H1 (cell line): ENCODE data around the gene NEGR1. TPM values are rescaled to one million over a fixed set of nuclear protein-coding genes. Genes with fewer than 3 reads are reported as not detected.
"Not testable (repeated sequence)": the region's sequence is repeated elsewhere in the genome, so short reads cannot be mapped to it uniquely, and the experiment has no call there.

ENCODE experiments used
- CTCF ChIA-PET: fragments of 300-600 bp; sonication (Branson Sonifier 250); formaldehyde crosslinking; loops from one replicate; lab custom pipeline; 2021; ENCODE audit not compliant: partially characterized antibody; lab: Charles Lee
- POLR2A ChIA-PET: fragments of 300-600 bp; sonication (Branson Sonifier 250); formaldehyde crosslinking; loops from one replicate; lab custom pipeline; 2021; ENCODE audit warnings: inconsistent platforms; ENCODE audit not compliant: partially characterized antibody; lab: Charles Lee
- DNase-seq, 2 experiments: peaks; one replicate each; pipeline versions ENCODE4 v3.0.0 to v3.0.0-alpha.2; 2010 to 2022; ENCODE audit warnings: low spot score in 2 of 2, low read depth in 1 of 2, mixed read lengths in 1 of 2
- FAIRE-seq: peaks from 2 replicates; lab custom pipeline; 2011; peaks lifted over from hg19 to GRCh38; lab: Jason Lieb, UNC
- H2AFZ ChIP-seq: 2 replicates; pipeline ENCODE4 v1.8.1; 2012; ENCODE audit warnings: low read length, inconsistent platforms
- H2AK5ac ChIP-seq: 2 replicates; pipeline ENCODE4 v1.6.1; 2013; ENCODE audit warnings: low read depth, low read length
- H2BK120ac ChIP-seq: replicated peaks from 2 replicates; pipeline ENCODE3; 2013; ENCODE audit warnings: low read depth, low read length, inconsistent platforms
- H2BK12ac ChIP-seq: 2 replicates; pipeline ENCODE4 v1.6.1; 2013; ENCODE audit warnings: low read depth, low read length
- H2BK15ac ChIP-seq: 2 replicates; pipeline ENCODE4 v1.6.1; 2013; ENCODE audit warnings: low read length
- H2BK20ac ChIP-seq: 2 replicates; pipeline ENCODE4 v1.6.1; 2013; ENCODE audit warnings: low read length
- H2BK5ac ChIP-seq: 2 replicates; pipeline ENCODE4 v1.6.1; 2013; ENCODE audit warnings: low read depth, low read length
- H3K14ac ChIP-seq: 2 replicates; pipeline ENCODE4 v1.6.1; 2013; ENCODE audit warnings: inconsistent platforms; ENCODE audit not compliant: insufficient read length
- H3K18ac ChIP-seq: 2 replicates; pipeline ENCODE4 v1.6.1; 2013; ENCODE audit warnings: low read length; ENCODE audit errors: extremely low read depth
- H3K23ac ChIP-seq: 2 replicates; pipeline ENCODE4 v1.6.1; 2013; ENCODE audit warnings: inconsistent platforms; ENCODE audit not compliant: insufficient read length
- H3K23me2 ChIP-seq: 2 replicates; pipeline ENCODE4 v1.6.1; 2013; ENCODE audit warnings: low read depth, low read length
- H3K27ac ChIP-seq: 2 replicates; pipeline ENCODE4 v1.6.1; 2011; ENCODE audit warnings: low read depth, low read length, inconsistent platforms
- H3K27me3 ChIP-seq, 4 experiments: replicated peaks in 1 of 4; 1 replicate in 1 of 4; 2 replicates in 3 of 4; pipeline versions ENCODE4 v1.6.1 to v1.8.1; 2011 to 2013; ENCODE audit warnings: low read length in 3 of 4, mild to moderate bottlenecking in 3 of 4, inconsistent platforms in 2 of 4, mixed read lengths in 2 of 4, moderate library complexity in 1 of 4; ENCODE audit not compliant: control insufficient read depth in 3 of 4, insufficient read depth in 3 of 4; ENCODE audit errors: extremely low read depth in 1 of 4
- H3K36me3 ChIP-seq, 4 experiments: 2 replicates each; pipeline versions ENCODE4 v1.6.1 to v1.8.1; 2011 to 2013; ENCODE audit warnings: mild to moderate bottlenecking in 4 of 4, low read length in 3 of 4, moderate library complexity in 2 of 4, control low read depth in 1 of 4, inconsistent platforms in 1 of 4; ENCODE audit not compliant: insufficient read depth in 4 of 4, control insufficient read depth in 2 of 4
- H3K4ac ChIP-seq: replicated peaks from 2 replicates; pipeline ENCODE3; 2013; ENCODE audit warnings: low read length, low read depth, mixed read lengths, inconsistent platforms; ENCODE audit not compliant: insufficient read length
- H3K4me1 ChIP-seq, 4 experiments: replicated peaks in 1 of 4; 1 replicate in 1 of 4; 2 replicates in 3 of 4; pipeline versions ENCODE4 v1.6.1 to v1.8.1; 2011 to 2013; ENCODE audit warnings: low read length in 3 of 4, inconsistent platforms in 2 of 4, mixed read lengths in 1 of 4; ENCODE audit not compliant: insufficient read depth in 4 of 4, control insufficient read depth in 3 of 4
- H3K4me2 ChIP-seq, 2 experiments: 2 replicates each; pipeline versions ENCODE4 v1.6.1 to v1.8.1; 2011 to 2013; ENCODE audit warnings: low read depth in 2 of 2, low read length in 2 of 2, control low read depth in 1 of 2, inconsistent platforms in 1 of 2, mild to moderate bottlenecking in 1 of 2; ENCODE audit not compliant: insufficient read depth in 1 of 2
- H3K4me3 ChIP-seq, 4 experiments: fragments of 200-600, 300-600 bp in 1 of 4; sonication (generic), shearing (Covaris generic), sonication (Bioruptor Twin) in 1 of 4; 2 replicates each; pipeline versions ENCODE4 v1.5.1 to v1.8.1; 2011 to 2016; ENCODE audit warnings: low read length in 4 of 4, low read depth in 3 of 4, control low read depth in 2 of 4, inconsistent platforms in 2 of 4, mild to moderate bottlenecking in 2 of 4, mixed read lengths in 1 of 4, moderate library complexity in 1 of 4; ENCODE audit not compliant: insufficient read depth in 2 of 4; ENCODE audit errors: extremely low read depth in 1 of 4
- H3K56ac ChIP-seq: replicated peaks from 2 replicates; pipeline ENCODE3; 2013; ENCODE audit warnings: low read depth, mild to moderate bottlenecking, mixed read lengths, low read length, inconsistent platforms; ENCODE audit not compliant: insufficient read length
- H3K79me1 ChIP-seq: 2 replicates; pipeline ENCODE4 v1.6.1; 2013; ENCODE audit warnings: low read depth, low read length, control low read depth
- H3K79me2 ChIP-seq, 2 experiments: 2 replicates each; pipeline versions ENCODE4 v1.6.1 to v1.8.1; 2012 to 2013; ENCODE audit warnings: low read length in 2 of 2, mild to moderate bottlenecking in 2 of 2, inconsistent platforms in 1 of 2; ENCODE audit not compliant: insufficient read depth in 2 of 2, control insufficient read depth in 1 of 2
- H3K9ac ChIP-seq, 4 experiments: replicated peaks in 1 of 4; 1 replicate in 1 of 4; 2 replicates in 3 of 4; pipeline versions ENCODE4 v1.6.1 to v1.8.1; 2011 to 2013; ENCODE audit warnings: low read depth in 3 of 4, low read length in 3 of 4, control low read depth in 2 of 4, mild to moderate bottlenecking in 2 of 4, moderate library complexity in 2 of 4, inconsistent platforms in 1 of 4; ENCODE audit errors: extremely low read depth in 1 of 4
- H3K9me3 ChIP-seq, 2 experiments: 2 replicates each; pipeline versions ENCODE4 v1.6.1 to v1.8.1; 2012 to 2013; ENCODE audit warnings: mild to moderate bottlenecking in 2 of 2, moderate library complexity in 2 of 2, control low read depth in 1 of 2, inconsistent platforms in 1 of 2, low read depth in 1 of 2, low read length in 1 of 2, mixed read lengths in 1 of 2; ENCODE audit not compliant: insufficient read depth in 2 of 2
- H4K20me1 ChIP-seq, 2 experiments: replicated peaks in 1 of 2; 2 replicates each; pipeline versions ENCODE3 to v1.8.1; 2011 to 2013; ENCODE audit warnings: inconsistent platforms in 2 of 2, low read length in 2 of 2, mild to moderate bottlenecking in 1 of 2; ENCODE audit not compliant: insufficient read depth in 2 of 2, control insufficient read depth in 1 of 2
- H4K5ac ChIP-seq: 2 replicates; pipeline ENCODE4 v1.6.1; 2013; ENCODE audit warnings: low read length, low read depth, mixed read lengths, inconsistent platforms; ENCODE audit not compliant: insufficient read length
- H4K8ac ChIP-seq: 2 replicates; pipeline ENCODE4 v1.8.0; 2013; ENCODE audit warnings: mild to moderate bottlenecking, moderate library complexity, low read length, inconsistent platforms; ENCODE audit not compliant: insufficient read depth; ENCODE audit errors: extremely low read depth
- H4K91ac ChIP-seq: replicated peaks from 2 replicates; pipeline ENCODE3; 2013; ENCODE audit warnings: low read length, mixed read lengths, inconsistent platforms; ENCODE audit not compliant: insufficient read length
- BRCA1 ChIP-seq: IDR thresholded peaks from 2 replicates; pipeline ENCODE4 v1.6.1; 2012; ENCODE audit warnings: low read depth, low read length, improper control_type of control experiment
- EGR1 ChIP-seq: IDR thresholded peaks from 2 replicates; pipeline ENCODE4 v1.6.1; 2011; ENCODE audit warnings: low read depth, low read length, borderline replicate concordance
- WGBS, 2 experiments: shearing (Covaris generic) in 1 of 2; methylation state at CpG; one replicate each; pipeline versions ENCODE4 v1.1.6 to v1.1.7; 2013 to 2015; ENCODE audit warnings: low lambda C conversion rate in 2 of 2, mixed read lengths in 2 of 2, inconsistent platforms in 1 of 2, low coverage in 1 of 2, missing lambda C conversion rate in 1 of 2; ENCODE audit not compliant: insufficient replicate concordance in 2 of 2, insufficient coverage in 1 of 2, insufficient read length in 1 of 2; ENCODE audit errors: extremely low coverage in 1 of 2, missing lambda C conversion rate in 1 of 2; 5-methylcytosine and 5-hydroxymethylcytosine counted together
- polyA plus RNA-seq, 7 experiments: library from polyadenylated mRNA; depleted of rRNA in 3 of 7; stranded (reverse) in 5 of 7; unstranded in 2 of 7; fragments of >200 nt in 5 of 7; fragments of 200-250 nt in 2 of 7; gene quantifications; 1 replicate in 5 of 7; 2 replicates in 1 of 7; 4 replicates in 1 of 7; pipeline versions ENCODE4 v1.2.1 to v1.2.3, GENCODE V29; 2011 to 2013; ENCODE audit warnings: missing spikeins in 2 of 7, mixed read lengths in 2 of 7
- total RNA-seq: library from RNA; stranded (reverse); fragmentation: NEBNext Ultra II Directional; extraction: Animal tissue kit (Norgen Biotek cat#: 25700); gene quantifications from 2 replicates; pipeline ENCODE4 v1.2.1, GENCODE V29; 2021

NEGR1 gene
- total and polyA plus RNA-seq, 2 of the 8 experiments (the other 6 are each of a cell fraction or from before 2014, with no cell fraction given), result 0.71 to 1.3 TPM

DNA sequence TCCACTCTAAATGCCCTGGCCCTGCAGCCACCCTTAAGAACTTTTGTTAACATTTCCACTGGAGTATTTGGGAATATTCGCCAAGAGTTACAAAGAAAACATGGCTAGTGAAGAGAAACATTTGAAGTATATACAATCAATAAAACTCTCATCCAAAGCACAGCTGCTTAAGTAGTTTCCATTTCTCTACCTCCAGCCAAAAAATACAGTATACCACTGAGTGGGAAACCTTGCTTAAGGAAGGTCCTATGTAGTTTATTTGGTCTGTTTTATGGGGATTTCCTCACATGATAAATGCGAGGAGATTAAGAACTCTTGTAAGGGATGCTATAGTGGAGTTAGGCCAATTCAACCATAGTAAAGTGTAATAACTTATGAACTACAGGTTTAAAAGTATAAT, 382.5 kb downstream of the NEGR1 start (continued):
- TF ChIP-seq EGR1, result no peak
- TF ChIP-seq BRCA1, result no peak

DNA sequence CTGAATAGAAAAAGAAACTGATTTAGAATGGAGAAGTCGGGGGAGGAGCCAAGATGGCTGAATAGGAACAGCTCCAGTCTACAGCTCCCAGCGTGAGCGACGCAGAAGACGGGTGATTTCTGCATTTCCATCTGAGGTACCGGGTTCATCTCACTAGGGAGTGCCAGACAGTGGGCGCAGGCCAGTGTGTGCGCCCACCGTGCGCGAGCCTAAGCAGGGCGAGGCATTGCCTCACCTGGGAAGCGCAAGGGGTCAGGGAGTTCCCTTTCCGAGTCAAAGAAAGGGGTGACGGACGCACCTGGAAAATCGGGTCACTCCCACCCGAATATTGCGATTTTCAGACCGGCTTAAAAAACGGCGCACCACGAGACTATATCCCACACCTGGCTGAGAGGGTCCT, 394.2 kb downstream of the NEGR1 start:
- FAIRE-seq, H2BK5ac ChIP-seq, H3K4me1 ChIP-seq, H3K4me2 ChIP-seq, H3K23me2 ChIP-seq, H3K79me2 ChIP-seq, H3K18ac ChIP-seq, DNase-seq, H3K27me3 ChIP-seq, H2BK120ac ChIP-seq, H3K56ac ChIP-seq, H3K9me3 ChIP-seq, H2BK20ac ChIP-seq, H2BK12ac ChIP-seq, H3K79me1 ChIP-seq, H3K36me3 ChIP-seq, H4K5ac ChIP-seq, H4K20me1 ChIP-seq, H3K4ac ChIP-seq, H3K27ac ChIP-seq, H4K91ac ChIP-seq, H3K23ac ChIP-seq, H2AFZ ChIP-seq, H3K14ac ChIP-seq, H2AK5ac ChIP-seq, H2BK15ac ChIP-seq, H4K8ac ChIP-seq, POLR2A ChIA-PET, H3K9ac ChIP-seq: not testable (repeated sequence)
- CTCF ChIA-PET, result interaction anchor here (0.7 kb wide), 1 partner anchor 28 kb away, joined by 3 read pairs; no protein-coding TSS in a partner anchor
- H3K4me3 ChIP-seq, result peak overlapping the region in 1 of 4 experiments; percentile 26; a peak in 1 of 8 replicates
- 86% methylated on average over 20 of the region's 23 CpGs; no CpG with 5 or more reads in 1 of the 2 experiments for WGBS, 2 experiments
